Retinal pigment epithelial cell (primary cell): Measurements from ENCODE around the gene KIF14.

Source experiments
- DNase-seq: peaks from one replicate; pipeline ENCODE4 v3.0.0-alpha.2; 2010; ENCODE audit warnings: low read depth
- H3K4me3 ChIP-seq: 2 replicates; pipeline ENCODE4 v1.5.1; 2011; ENCODE audit warnings: mild to moderate bottlenecking, low read length, control low read depth, moderate library complexity
- TF ChIP-seq, protein P1 (sequence below): conservative IDR thresholded peaks from 2 replicates; pipeline ENCODE4 v1.5.1; 2011; ENCODE audit warnings: low read depth, low read length, control low read depth, inconsistent platforms

The KIF14 gene

GRCh38 chr1:200629876-200630514 lies 9.4 kb upstream of the KIF14 start:
- no peak overlapping the region for H3K4me3 ChIP-seq
- TF ChIP-seq, protein P1, sequence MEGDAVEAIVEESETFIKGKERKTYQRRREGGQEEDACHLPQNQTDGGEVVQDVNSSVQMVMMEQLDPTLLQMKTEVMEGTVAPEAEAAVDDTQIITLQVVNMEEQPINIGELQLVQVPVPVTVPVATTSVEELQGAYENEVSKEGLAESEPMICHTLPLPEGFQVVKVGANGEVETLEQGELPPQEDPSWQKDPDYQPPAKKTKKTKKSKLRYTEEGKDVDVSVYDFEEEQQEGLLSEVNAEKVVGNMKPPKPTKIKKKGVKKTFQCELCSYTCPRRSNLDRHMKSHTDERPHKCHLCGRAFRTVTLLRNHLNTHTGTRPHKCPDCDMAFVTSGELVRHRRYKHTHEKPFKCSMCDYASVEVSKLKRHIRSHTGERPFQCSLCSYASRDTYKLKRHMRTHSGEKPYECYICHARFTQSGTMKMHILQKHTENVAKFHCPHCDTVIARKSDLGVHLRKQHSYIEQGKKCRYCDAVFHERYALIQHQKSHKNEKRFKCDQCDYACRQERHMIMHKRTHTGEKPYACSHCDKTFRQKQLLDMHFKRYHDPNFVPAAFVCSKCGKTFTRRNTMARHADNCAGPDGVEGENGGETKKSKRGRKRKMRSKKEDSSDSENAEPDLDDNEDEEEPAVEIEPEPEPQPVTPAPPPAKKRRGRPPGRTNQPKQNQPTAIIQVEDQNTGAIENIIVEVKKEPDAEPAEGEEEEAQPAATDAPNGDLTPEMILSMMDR = no peak
- no peak for DNase-seq

DNA sequence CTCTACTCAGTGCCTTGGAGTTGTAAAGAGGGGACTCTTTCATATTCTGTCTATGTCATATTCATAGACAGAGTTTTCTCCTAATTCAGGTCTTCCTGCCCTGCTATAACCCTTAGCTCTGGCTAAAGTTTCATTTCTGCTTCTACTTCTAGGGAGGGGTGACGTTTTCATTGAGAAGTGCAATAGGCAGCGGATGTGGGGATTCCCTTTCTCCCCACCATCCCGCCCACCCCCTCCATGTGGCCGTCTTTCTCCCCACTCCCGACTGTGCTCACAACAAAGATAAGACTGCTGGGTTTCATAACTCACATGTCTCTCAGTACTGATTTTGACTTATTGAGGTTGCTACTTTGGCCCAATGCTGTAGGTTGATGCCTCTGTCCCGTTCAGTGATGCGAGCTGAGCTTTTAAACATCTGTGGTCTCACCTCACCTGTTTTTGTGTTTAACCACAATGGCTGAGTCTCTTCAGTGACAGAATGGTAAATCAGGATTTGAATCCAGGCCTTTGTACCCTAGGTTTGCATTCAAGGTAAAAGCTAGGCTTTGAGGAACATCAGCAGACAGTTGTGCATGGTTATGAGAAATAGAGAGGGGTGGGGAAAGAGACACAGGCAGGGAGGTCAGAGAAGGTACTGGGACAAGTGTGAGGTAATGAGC lies 7.8 kb upstream of the KIF14 start:
- TF ChIP-seq, protein P1 = no peak
- DNase-seq = no peak
- H3K4me3 ChIP-seq = no peak overlapping the region

- TF ChIP-seq, protein P1 = no peak
- H3K4me3 ChIP-seq = no peak overlapping the region
- no peak for DNase-seq
Observed at GRCh38 chr1:200627575-200628222, 7.1 kb upstream of the KIF14 start.

DNA sequence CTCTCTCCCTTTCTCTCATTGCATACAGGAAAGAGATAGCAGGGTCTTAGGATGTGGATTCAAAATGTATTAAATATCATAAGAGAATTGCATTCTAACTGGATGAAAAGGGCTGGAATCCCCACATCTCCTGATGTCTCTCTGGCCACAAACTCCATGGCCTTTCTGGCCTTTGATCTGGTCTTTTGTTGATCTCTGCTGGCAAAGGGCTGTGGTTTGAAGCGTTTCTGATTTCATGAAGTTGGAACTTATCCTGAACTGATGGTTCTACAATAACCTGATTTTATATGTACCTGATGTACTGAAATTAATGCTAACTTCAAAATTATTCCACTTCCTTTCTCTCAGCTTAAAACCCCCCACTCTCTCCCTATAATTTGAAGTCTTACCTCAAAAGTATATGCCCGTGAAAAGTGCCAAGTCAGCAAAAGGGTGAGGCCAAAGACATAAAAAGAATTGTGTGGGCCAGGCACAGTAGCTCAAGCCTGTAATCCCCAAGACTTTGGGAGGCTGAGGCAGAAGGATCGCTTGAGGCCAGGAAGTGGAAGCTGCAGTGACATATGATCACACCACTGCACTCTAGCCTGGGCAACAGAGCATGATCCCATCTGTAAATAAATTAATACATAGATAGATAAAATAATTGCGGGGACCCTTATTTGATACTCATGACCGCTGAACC lies 6.4 kb upstream of the KIF14 start:
- no peak overlapping the region for H3K4me3 ChIP-seq
- TF ChIP-seq, protein P1 = no peak
- DNase-seq = no peak

DNA sequence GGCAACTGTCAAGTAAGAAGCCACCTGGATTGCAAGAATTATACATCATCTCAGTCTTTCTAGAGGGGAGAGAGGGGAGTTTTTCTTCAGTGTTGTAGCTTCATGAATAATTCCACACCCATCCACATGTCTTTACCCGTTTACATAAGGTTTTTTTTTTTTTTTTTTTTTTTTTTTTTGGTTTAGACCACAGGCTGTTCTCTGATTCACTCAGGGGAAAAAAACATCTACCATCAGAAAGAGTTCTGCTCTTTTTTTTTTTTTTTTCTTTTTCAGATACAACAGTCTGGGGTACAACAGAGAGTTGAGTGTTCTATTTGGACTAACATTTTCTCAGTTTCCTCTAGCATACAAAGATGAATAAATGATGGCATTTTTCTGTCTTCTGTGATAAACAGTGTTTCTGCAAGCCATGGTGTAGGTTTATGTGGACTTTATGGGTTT lies 4.9 kb upstream of the KIF14 start:
- TF ChIP-seq, protein P1 = no peak
- no peak for DNase-seq
- H3K4me3 ChIP-seq = no peak overlapping the region

DNA sequence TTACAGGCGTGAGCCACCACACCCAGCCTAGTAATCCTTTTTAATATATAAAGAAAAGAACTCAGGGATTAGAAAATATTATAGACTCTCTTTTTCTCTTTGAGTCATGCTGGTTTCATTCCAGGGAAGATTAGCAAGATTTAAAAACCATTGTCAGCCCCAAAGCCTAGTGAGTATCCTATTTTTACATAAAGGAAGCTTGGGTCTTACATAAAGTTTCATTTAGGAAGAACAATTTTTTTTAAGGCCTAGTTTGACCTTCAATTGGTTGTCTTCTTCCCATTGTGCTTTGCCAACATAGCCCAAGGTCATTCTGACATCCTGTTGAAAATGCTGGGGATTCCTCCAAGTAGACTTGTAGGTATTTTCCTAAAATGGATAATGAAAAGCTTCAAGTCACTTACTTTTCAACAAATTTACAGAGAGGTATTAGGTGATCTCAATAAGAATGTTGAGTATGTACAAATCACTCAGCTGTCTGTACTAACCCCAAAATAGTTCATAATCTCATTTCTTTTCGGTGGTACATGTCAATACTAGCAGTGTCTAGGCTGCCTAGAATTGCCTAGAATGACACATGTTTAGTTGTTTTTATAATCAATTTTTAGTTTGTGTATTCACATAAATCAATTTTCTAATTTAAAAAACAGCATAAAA lies 4.3 kb upstream of the KIF14 start:
- no peak for DNase-seq

More for the DNA sequence above, 4.3 kb upstream of the KIF14 start:
- no peak overlapping the region for H3K4me3 ChIP-seq
- TF ChIP-seq, protein P1 = no peak
